ENCODE results near the gene GTF3C4.

- TF ChIP-seq EZH2 (IDR thresholded peaks at IDR 0.05; ENCODE audit: borderline replicate concordance, low read length) (no peak), CTCF (conservative IDR thresholded peaks at IDR 0.05 in 1 of 2, IDR thresholded peaks at IDR 0.05 in 1 of 2; ENCODE audit: extremely low read depth in 1 of 2, insufficient read depth in 1 of 2, low read depth in 1 of 2, low read length in 2 of 2) (no peak)
These were observed 33.1 kb downstream of the GTF3C4 start for GRCh38 chr9:132703336-132703735.
